Cardiac fibroblast (primary cell): ENCODE results near the gene GGCT.

Experiments
- DNase-seq, 2 donors: peaks; one replicate each; pipeline versions ENCODE4 v3.0.0 to v3.0.0-alpha.2; 2010; ENCODE audit warnings: low read depth in 2 of 2
- H3K4me3 ChIP-seq, 2 donors: replicated peaks in 1 of 2; 1 replicate in 1 of 2; 2 replicates in 1 of 2; pipeline ENCODE4 v1.5.1; 2011; ENCODE audit warnings: low read depth in 2 of 2, low read length in 2 of 2, mild to moderate bottlenecking in 2 of 2, moderate library complexity in 1 of 2
- CTCF ChIP-seq: IDR thresholded peaks from one replicate; pipeline ENCODE4 v1.5.1; 2011; ENCODE audit warnings: low read depth, mild to moderate bottlenecking, low read length, inconsistent platforms

The GGCT gene

GRCh38 chr7:30464231-30464671, 40.4 kb downstream of the GGCT start:
- TF ChIP-seq CTCF: no peak
- peak in 1 of 2 donors; percentile 48 for DNase-seq
- no peak overlapping the region for H3K4me3 ChIP-seq

- no peak for TF ChIP-seq CTCF
- H3K4me3 ChIP-seq: no peak overlapping the region
- DNase-seq: peak; percentile 55 to 74
Measured at GRCh38 chr7:30463405-30464145, 41.1 kb downstream of the GGCT start.

GRCh38 chr7:30462179-30462578, 42.5 kb downstream of the GGCT start:
- no peak overlapping the region for H3K4me3 ChIP-seq
- DNase-seq: no peak
- no peak for TF ChIP-seq CTCF

- DNase-seq: peak in 1 of 2 donors; percentile 60
- H3K4me3 ChIP-seq: no peak overlapping the region
- TF ChIP-seq CTCF: no peak
Measured at GRCh38 chr7:30460246-30460633, 44.4 kb downstream of the GGCT start.

- DNase-seq: peak; percentile 94 to 97
- H3K4me3 ChIP-seq: no peak overlapping the region
- no peak for TF ChIP-seq CTCF
Measured at GRCh38 chr7:30459591-30460245, 44.9 kb downstream of the GGCT start.

- DNase-seq: no peak
- TF ChIP-seq CTCF: no peak
- no peak overlapping the region for H3K4me3 ChIP-seq
Measured at GRCh38 chr7:30458311-30458710, 46.3 kb downstream of the GGCT start.
